Astrocyte of the cerebellum (primary cell): ENCODE data around the gene GALNT16.
"Not testable (repeated sequence)": the region's sequence is repeated elsewhere in the genome, so short reads cannot be mapped to it uniquely, and the experiment has no call there.

Experiments used
- DNase-seq: peaks from one replicate; pipeline ENCODE4 v3.0.0-alpha.2; 2011; ENCODE audit warnings: low read depth
- H3K4me3 ChIP-seq: 2 replicates; pipeline ENCODE4 v1.5.1; 2011; ENCODE audit warnings: mild to moderate bottlenecking, low read depth, low read length, moderate library complexity
- in situ Hi-C: cut with HindIII; loops from 2 replicates; pipeline ENCODE4 v1.10.0; 2017; ENCODE audit warnings: low sequenced_read_pairs
- TF ChIP-seq, protein P1 (sequence below): IDR thresholded peaks from 2 replicates; pipeline ENCODE4 v1.5.1; 2012; ENCODE audit warnings: low read length, low read depth, moderate library complexity, mild to moderate bottlenecking; ENCODE audit errors: missing control alignments

GALNT16 gene

DNA sequence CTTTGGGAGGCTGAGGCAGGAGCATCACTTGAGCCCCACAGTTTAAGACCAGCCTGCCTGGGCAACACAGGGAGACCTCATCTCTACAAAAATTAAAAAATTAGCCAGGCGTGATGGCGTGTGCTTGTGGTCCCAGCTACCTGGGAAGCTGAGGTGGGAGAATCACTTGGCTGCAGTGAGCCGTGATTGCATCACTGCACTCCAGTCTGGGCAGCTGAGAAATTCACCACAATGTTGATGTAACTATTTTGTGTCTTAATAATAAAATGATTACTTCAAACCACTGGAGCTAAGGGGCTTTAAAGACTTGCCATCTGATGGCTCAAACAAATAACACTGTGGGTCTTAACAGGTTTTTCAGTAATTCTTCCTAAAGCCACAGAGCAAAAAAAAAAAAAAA lies 127.4 kb downstream of the GALNT16 start:
- in situ Hi-C loops, result no loop called here
- no peak overlapping the region for H3K4me3 ChIP-seq
- peak; percentile 15 for DNase-seq
- TF ChIP-seq, protein P1, sequence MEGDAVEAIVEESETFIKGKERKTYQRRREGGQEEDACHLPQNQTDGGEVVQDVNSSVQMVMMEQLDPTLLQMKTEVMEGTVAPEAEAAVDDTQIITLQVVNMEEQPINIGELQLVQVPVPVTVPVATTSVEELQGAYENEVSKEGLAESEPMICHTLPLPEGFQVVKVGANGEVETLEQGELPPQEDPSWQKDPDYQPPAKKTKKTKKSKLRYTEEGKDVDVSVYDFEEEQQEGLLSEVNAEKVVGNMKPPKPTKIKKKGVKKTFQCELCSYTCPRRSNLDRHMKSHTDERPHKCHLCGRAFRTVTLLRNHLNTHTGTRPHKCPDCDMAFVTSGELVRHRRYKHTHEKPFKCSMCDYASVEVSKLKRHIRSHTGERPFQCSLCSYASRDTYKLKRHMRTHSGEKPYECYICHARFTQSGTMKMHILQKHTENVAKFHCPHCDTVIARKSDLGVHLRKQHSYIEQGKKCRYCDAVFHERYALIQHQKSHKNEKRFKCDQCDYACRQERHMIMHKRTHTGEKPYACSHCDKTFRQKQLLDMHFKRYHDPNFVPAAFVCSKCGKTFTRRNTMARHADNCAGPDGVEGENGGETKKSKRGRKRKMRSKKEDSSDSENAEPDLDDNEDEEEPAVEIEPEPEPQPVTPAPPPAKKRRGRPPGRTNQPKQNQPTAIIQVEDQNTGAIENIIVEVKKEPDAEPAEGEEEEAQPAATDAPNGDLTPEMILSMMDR, result no peak

DNA sequence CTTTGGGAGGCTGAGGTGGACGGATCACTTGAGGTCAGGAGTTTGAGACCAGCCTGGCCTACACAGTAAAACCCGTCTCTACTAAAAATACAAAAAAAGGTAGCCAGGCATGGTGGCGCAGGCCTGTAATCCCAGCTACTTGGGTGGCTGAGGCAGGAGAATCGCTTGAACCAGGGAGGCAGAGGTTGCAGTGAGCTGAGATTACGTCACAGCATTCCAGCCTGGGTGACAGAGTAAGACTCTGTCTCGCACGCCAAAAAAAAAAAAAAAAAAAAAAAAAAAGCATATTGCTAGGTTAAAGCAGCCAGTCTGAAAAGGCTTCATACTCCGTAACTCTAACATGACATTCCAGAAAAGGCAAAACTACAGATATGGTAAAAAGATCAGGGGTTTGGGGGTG lies 131.4 kb downstream of the GALNT16 start:
- not testable (repeated sequence) for DNase-seq

DNA sequence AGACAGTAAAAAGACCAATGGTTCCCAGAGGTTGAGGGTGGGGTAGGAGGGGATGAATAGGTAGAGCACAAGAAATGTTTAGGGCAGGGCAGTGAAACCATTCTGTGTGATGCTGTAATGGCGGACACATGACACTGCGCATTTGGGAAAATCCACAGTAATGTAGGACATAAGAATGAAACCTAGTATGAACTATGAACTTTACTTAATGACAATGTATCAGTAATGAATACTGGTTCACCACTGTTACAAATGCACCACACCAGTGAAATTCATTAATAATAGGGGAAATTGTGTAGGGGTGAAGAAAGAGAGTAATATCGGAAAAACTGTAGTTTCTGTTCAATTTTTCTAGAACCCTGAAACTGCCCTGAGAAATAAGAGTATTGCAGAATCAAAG lies 132.5 kb downstream of the GALNT16 start:
- H3K4me3 ChIP-seq, result no peak overlapping the region
- DNase-seq, result no peak
- TF ChIP-seq, protein P1, result no peak
- in situ Hi-C loops, result no loop called here

More for the DNA sequence above, 131.4 kb downstream of the GALNT16 start:
- H3K4me3 ChIP-seq, in situ Hi-C loops: not testable (repeated sequence)

DNA sequence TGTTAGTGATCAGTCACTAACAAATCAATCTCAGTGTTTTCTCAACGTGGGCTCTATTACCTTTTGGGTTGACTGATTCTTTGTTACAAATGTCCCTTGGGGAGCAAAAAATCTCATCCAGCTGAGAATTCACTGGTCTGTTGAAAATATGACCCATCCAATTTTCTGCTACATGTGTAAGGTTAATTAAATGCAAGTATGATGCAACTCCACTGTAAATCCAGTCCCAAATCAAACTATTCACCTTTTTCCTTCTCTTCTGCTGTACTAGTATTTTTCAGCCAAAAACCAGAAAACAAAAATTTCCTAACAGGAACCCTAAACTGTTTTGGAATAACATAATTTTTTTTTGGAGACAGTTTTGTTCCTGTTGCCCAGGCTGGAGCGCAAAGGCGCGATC lies 136.0 kb downstream of the GALNT16 start:
- no peak for DNase-seq
- no peak overlapping the region for H3K4me3 ChIP-seq
- TF ChIP-seq, protein P1, result no peak
- in situ Hi-C loops, result loop anchor here (5.0 kb wide), 1 partner anchor 61 kb away; no protein-coding TSS in a partner anchor

DNA sequence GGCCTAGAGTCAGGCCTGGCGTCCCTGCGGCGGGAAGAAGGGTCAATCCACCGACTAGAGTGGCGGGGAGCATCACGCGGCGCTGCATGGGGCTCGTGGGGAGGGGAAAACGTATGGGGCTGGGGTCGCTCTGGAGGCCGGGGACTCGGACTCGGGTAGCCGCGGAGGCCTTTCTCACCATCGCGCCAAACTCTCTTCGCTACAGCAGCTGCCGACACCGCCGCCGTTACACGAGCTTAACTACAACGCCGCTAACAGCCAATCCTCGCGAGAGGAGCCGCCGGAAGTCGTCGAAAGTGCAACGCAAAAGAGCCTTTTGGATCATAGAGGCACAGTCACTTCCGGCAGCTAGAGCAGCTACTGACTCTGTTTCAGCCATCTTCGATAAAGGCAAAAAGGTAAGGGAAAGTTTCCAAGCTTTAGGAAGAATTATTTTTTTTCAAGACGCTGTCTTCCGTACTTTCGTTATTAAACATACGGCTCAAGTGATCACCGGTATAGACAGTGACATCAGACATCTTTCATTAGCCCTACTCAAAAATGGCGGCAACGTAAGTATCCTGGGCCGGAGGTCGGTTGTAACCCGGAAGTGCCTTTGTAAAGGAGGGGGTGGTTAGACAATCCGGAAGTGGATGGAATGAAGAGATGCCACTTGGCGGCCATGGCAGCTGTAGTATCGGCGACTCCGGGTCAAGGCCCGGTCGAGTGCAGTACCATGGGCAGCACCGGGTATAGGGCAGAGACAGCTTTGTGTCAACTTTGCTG lies 138.3 kb downstream of the GALNT16 start, which contains the start of the genes ERH and SLC39A9:
ERH (minus strand) TSS at position 247 of the 765 bp plus-strand sequence; CDS start at position 181, 66 bp downstream.
SLC39A9 (plus strand) TSS at position 640 of the 765 bp plus-strand sequence. CDS start 678 bp downstream, outside the sequence.
- peak within 1 kb of the TSS; percentile 78 for H3K4me3 ChIP-seq
- DNase-seq, result peak; percentile 94
- in situ Hi-C loops, result loop anchor here (5.0 kb wide), 1 partner anchor 59 kb away; no protein-coding TSS in a partner anchor
- TF ChIP-seq, protein P1, result no peak

DNA sequence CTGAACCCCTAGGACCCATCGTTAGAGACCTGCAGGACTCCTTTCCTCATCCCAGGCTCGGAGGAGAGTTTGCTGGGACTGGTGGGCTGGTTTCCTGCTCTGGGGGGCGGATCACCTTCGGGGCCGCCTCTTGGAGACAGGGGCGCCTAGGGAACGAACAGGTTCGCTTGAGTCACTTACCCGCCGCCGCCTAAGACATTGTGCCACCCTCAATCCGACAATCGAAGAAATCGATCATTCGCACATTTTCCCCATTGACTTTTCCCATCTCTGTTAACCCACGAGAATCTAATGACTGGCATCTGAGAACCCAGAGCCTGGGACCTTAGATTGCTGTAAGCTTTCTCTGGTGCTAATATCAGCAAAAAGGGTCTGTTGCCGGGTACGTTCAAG lies 138.9 kb downstream of the GALNT16 start:
- TF ChIP-seq, protein P1, result no peak
- H3K4me3 ChIP-seq, result peak overlapping the region; percentile 78
- no peak for DNase-seq
- in situ Hi-C loops, result loop anchor here (5.0 kb wide), 1 partner anchor 58 kb away; no protein-coding TSS in a partner anchor

DNA sequence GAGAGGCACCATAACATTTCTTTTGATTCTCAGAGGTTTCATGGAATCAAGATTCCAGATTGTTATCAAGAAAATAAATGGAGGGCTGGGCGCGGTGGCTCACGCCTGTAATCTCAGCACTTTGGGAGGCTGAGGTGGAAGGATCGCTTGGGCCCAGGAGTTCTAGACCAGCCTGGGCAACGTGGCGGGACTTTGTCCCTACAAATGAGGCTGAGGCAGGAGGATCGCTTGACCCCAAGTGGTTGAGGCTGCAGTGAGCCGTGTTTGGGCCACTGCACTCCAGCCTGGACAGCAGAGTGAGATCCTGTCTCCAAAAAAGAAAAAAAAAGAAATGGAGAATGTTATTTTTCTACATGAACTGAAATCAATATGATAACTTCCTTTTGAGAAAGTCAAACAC lies 139.8 kb downstream of the GALNT16 start:
- no peak for DNase-seq
- in situ Hi-C loops, result loop anchor here (5.0 kb wide), 1 partner anchor 58 kb away; no protein-coding TSS in a partner anchor
- H3K4me3 ChIP-seq, result peak overlapping the region; percentile 78
- TF ChIP-seq, protein P1, result no peak
